KMS-11 (cell line): ENCODE measurements around the gene MC3R.

ENCODE experiments used
- H2AFZ ChIP-seq: fragments of 200-600 bp; sonication (generic); 2 replicates; pipeline ENCODE4 v1.6.1; 2016; ENCODE audit warnings: antibody characterized with exemption, mixed run types, low read depth
- H3K27ac ChIP-seq: fragments of 200-600 bp; sonication (generic); 2 replicates; pipeline ENCODE4 v1.6.1; 2016; ENCODE audit warnings: mild to moderate bottlenecking, mixed run types
- H3K27me3 ChIP-seq: fragments of 200-600 bp; sonication (generic); 2 replicates; pipeline ENCODE4 v1.6.1; 2017; ENCODE audit warnings: mild to moderate bottlenecking, low read depth, mixed run types, moderate library complexity; ENCODE audit not compliant: insufficient read depth
- H3K36me3 ChIP-seq: fragments of 200-600 bp; sonication (generic); 2 replicates; pipeline ENCODE4 v1.6.1; 2017; ENCODE audit warnings: mild to moderate bottlenecking, mixed run types; ENCODE audit not compliant: insufficient read depth
- H3K4me1 ChIP-seq: fragments of 200-600 bp; sonication (generic); 2 replicates; pipeline ENCODE4 v1.6.1; 2016; ENCODE audit warnings: mild to moderate bottlenecking, low read depth, mixed run types; ENCODE audit not compliant: poor library complexity, severe bottlenecking
- H3K4me2 ChIP-seq: fragments of 200-600 bp; sonication (generic); 2 replicates; pipeline ENCODE4 v1.7.0; 2016; ENCODE audit warnings: mild to moderate bottlenecking, mixed run types
- H3K4me3 ChIP-seq: fragments of 200-600 bp; sonication (generic); IDR thresholded peaks from 2 replicates; pipeline ENCODE4 v1.6.1; 2017; ENCODE audit warnings: low read depth, low read length, mixed read lengths; ENCODE audit not compliant: insufficient read depth
- H3K79me2 ChIP-seq: fragments of 200-600 bp; sonication (generic); 2 replicates; pipeline ENCODE4 v1.6.1; 2016; ENCODE audit warnings: low read depth, mixed run types; ENCODE audit not compliant: insufficient read depth
- H3K9ac ChIP-seq: fragments of 200-600 bp; sonication (generic); 2 replicates; pipeline ENCODE4 v1.6.1; 2016; ENCODE audit warnings: mild to moderate bottlenecking, mixed run types
- H4K20me1 ChIP-seq: fragments of 200-600 bp; sonication (generic); 2 replicates; pipeline ENCODE4 v1.6.1; 2016; ENCODE audit warnings: mild to moderate bottlenecking, mixed run types; ENCODE audit not compliant: insufficient read depth
- CTCF ChIP-seq: fragments of 200-600 bp; sonication (generic); conservative IDR thresholded peaks from 2 replicates; pipeline ENCODE4 v1.6.1; 2017; ENCODE audit warnings: low read depth, mild to moderate bottlenecking, antibody characterized with exemption, low read length, moderate library complexity, mixed read lengths

The MC3R gene

GRCh38 chr20:56237335-56237734 lies 11.2 kb upstream of the MC3R start:
- H3K9ac ChIP-seq, result no peak overlapping the region
- H3K27me3 ChIP-seq, result no peaks in the 10 kb centered on the region
- H3K4me2 ChIP-seq, result no peak overlapping the region
- no peaks in the 10 kb centered on the region for H3K36me3 ChIP-seq
- H4K20me1 ChIP-seq, result no peaks in the 10 kb centered on the region
- H3K27ac ChIP-seq, result no peak overlapping the region
- no peaks in the 10 kb centered on the region for H3K79me2 ChIP-seq
- no peak overlapping the region for H3K4me3 ChIP-seq
- H2AFZ ChIP-seq, result no peak overlapping the region
- H3K4me1 ChIP-seq, result no peaks in the 10 kb centered on the region
- no peak for TF ChIP-seq CTCF

GRCh38 chr20:56244259-56244658 lies 4.3 kb upstream of the MC3R start:
- Histone ChIP-seq H2AFZ (no peak overlapping the region), H3K9ac (no peak overlapping the region), H4K20me1 (no peaks in the 10 kb centered on the region), H3K27me3 (no peaks in the 10 kb centered on the region), H3K36me3 (no peaks in the 10 kb centered on the region), H3K79me2 (no peaks in the 10 kb centered on the region), H3K4me1 (no peaks in the 10 kb centered on the region), H3K27ac (no peak overlapping the region), H3K4me3 (no peak overlapping the region), H3K4me2 (no peak overlapping the region)
- no peak for TF ChIP-seq CTCF

DNA sequence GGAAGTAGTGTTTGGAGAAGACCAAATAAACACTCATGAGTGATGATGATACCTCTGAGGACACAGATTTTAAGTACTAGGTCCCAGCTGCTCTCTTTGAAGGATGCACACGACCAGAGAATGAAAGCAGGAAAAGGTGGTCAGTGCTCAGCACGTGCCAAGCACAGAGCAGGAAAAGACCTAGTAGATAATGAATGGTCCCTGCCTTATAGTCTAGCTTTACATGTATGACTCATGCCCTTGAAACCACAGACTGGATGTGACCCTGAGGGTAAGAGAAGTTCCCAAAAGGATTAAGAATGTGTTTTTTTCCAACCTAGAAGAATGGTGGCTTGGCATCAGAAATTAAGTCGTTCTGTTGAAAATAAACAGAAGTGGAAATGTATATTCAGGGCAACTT lies 2.8 kb upstream of the MC3R start:
- Histone ChIP-seq H3K79me2 (no peaks in the 10 kb centered on the region), H3K4me3 (no peak overlapping the region), H3K27me3 (no peaks in the 10 kb centered on the region), H3K4me1 (no peaks in the 10 kb centered on the region), H3K9ac (no peak overlapping the region), H3K36me3 (no peaks in the 10 kb centered on the region), H3K27ac (no peak overlapping the region), H4K20me1 (no peaks in the 10 kb centered on the region), H3K4me2 (no peak overlapping the region), H2AFZ (no peak overlapping the region)
- no peak for TF ChIP-seq CTCF

DNA sequence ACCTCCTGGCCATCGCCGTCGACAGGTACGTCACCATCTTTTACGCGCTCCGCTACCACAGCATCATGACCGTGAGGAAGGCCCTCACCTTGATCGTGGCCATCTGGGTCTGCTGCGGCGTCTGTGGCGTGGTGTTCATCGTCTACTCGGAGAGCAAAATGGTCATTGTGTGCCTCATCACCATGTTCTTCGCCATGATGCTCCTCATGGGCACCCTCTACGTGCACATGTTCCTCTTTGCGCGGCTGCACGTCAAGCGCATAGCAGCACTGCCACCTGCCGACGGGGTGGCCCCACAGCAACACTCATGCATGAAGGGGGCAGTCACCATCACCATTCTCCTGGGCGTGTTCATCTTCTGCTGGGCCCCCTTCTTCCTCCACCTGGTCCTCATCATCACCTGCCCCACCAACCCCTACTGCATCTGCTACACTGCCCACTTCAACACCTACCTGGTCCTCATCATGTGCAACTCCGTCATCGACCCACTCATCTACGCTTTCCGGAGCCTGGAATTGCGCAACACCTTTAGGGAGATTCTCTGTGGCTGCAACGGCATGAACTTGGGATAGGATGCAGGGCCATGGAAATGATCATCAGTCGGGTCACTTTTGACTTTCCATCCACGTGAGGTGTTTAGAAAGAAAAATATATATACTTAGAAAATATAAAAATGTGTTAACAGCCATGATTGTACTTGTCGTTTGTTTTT lies 868 bp downstream of the MC3R start:
- H3K4me3 ChIP-seq, result no peak overlapping the region
- H3K79me2 ChIP-seq, result no peaks in the 10 kb centered on the region
- H3K9ac ChIP-seq, result no peak overlapping the region
- H3K4me2 ChIP-seq, result no peak overlapping the region
- peak; percentile 61 for TF ChIP-seq CTCF
- H2AFZ ChIP-seq, result no peak overlapping the region
- H3K4me1 ChIP-seq, result no peaks in the 10 kb centered on the region
- H4K20me1 ChIP-seq, result no peaks in the 10 kb centered on the region
- no peaks in the 10 kb centered on the region for H3K27me3 ChIP-seq
- H3K27ac ChIP-seq, result no peak overlapping the region
- H3K36me3 ChIP-seq, result no peaks in the 10 kb centered on the region
